ENCODE results near the gene PACC1. TPM values are rescaled to one million over a fixed set of nuclear protein-coding genes. Genes with fewer than 3 reads are reported as not detected.

Gene PACC1
- total RNA-seq, 2 donors from 2014 or later = 17.3 to 27.4 TPM

DNA sequence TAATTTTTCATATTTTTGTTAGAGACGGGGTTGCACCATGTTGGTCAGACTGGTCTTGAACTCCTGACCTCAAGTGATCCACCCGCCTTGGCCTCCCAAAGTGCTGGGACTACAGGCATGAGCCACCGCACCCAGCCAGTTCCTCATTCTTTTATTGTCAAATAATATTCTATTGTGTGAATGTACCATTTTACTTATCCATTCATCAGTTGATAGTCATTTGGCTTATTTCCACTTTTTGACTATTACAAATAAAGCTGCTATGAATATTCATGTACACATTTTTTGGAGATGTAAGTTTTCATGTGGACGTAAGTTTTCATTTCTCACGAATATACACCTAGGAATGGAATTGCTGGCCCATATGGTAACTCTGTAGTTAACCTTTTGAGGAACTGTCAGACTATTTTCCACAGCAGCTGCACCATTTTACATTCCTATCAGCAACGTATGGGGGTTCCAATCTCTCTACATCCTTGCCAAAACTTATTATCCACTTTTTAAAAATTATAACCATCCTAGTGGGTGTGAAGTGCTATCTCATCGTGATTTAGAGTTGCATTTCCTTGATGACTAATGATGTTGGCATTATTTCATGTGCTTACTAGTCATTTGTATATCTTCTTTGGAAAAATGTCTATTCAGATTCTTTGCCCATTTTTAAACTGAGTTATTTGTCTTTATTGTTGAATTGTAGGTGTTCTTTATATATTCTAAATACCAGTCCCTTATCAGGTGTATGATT lies 12.7 kb downstream of the PACC1 start:
- peaks cover 70% of the 10 kb centered on the region for H3K36me3 ChIP-seq (ENCODE audit: control insufficient read depth, insufficient read depth, low read length)
- peak; percentile 8 for DNase-seq
- peaks cover 16% of the 10 kb centered on the region for H3K9me3 Mint-ChIP-seq
- H3K27me3 ChIP-seq (ENCODE audit: control insufficient read depth, insufficient read depth, low read length, poor library complexity, severe bottlenecking) = no peaks in the 10 kb centered on the region
- peaks cover 81% of the 10 kb centered on the region for H3K36me3 Mint-ChIP-seq (ENCODE audit: low read depth)
- no peaks in the 10 kb centered on the region for H3K27me3 Mint-ChIP-seq (ENCODE audit: insufficient read depth)
- TF ChIP-seq CTCF (conservative IDR thresholded peaks at IDR 0.05) = no peak
- H3K4me1 Mint-ChIP-seq = no peaks in the 10 kb centered on the region
- no peaks in the 10 kb centered on the region for H3K4me1 ChIP-seq (ENCODE audit: control insufficient read depth, insufficient read depth, low read length)
- WGBS, 2 experiments (ENCODE audit: insufficient coverage in 1 of 2, insufficient read length in 1 of 2) = 94 to 100% methylated on average over 3 to 7 of the region's 7 CpGs
- no peak overlapping the region for H3K4me3 Mint-ChIP-seq
- no peak overlapping the region for H3K9ac ChIP-seq (ENCODE audit: extremely low read depth, low read length, poor library complexity, severe bottlenecking)
- H3K9me3 ChIP-seq (ENCODE audit: control insufficient read depth, low read length) = peaks cover 24% of the 10 kb centered on the region
- H3K27ac ChIP-seq (ENCODE audit: low read depth, low read length) = no peak overlapping the region
- H3K4me3 ChIP-seq (ENCODE audit: low read length) = no peak overlapping the region
- no peak overlapping the region for H3K27ac Mint-ChIP-seq

GRCh38 chr1:212401042-212401441 lies 13.6 kb downstream of the PACC1 start:
- TF ChIP-seq CTCF (conservative IDR thresholded peaks at IDR 0.05) = no peak
- Histone ChIP-seq H3K9me3 (ENCODE audit: control insufficient read depth, low read length) (peaks cover 31% of the 10 kb centered on the region), H3K4me1 (ENCODE audit: control insufficient read depth, insufficient read depth, low read length) (no peaks in the 10 kb centered on the region), H3K27me3 (ENCODE audit: control insufficient read depth, insufficient read depth, low read length, poor library complexity, severe bottlenecking) (no peaks in the 10 kb centered on the region), H3K27ac (ENCODE audit: low read depth, low read length) (no peak overlapping the region), H3K4me3 (ENCODE audit: low read length) (no peak overlapping the region), H3K9ac (ENCODE audit: extremely low read depth, low read length, poor library complexity, severe bottlenecking) (no peak overlapping the region), H3K36me3 (ENCODE audit: control insufficient read depth, insufficient read depth, low read length) (peaks cover 64% of the 10 kb centered on the region)
- H3K9me3 Mint-ChIP-seq = peaks cover 26% of the 10 kb centered on the region
- H3K27me3 Mint-ChIP-seq (ENCODE audit: insufficient read depth) = no peaks in the 10 kb centered on the region
- WGBS, 2 experiments (ENCODE audit: insufficient coverage in 1 of 2, insufficient read length in 1 of 2) = 85 to 96% methylated on average over 3 to 4 of the region's 4 CpGs
- peaks cover 82% of the 10 kb centered on the region for H3K36me3 Mint-ChIP-seq (ENCODE audit: low read depth)
- H3K27ac Mint-ChIP-seq = no peak overlapping the region
- peak; percentile 6 for DNase-seq
- no peak overlapping the region for H3K4me3 Mint-ChIP-seq
- H3K4me1 Mint-ChIP-seq = no peaks in the 10 kb centered on the region

GRCh38 chr1:212397171-212397570 lies 17.5 kb downstream of the PACC1 start:
- Histone ChIP-seq H3K4me3 (ENCODE audit: low read length) (no peak overlapping the region), H3K4me1 (ENCODE audit: control insufficient read depth, insufficient read depth, low read length) (no peaks in the 10 kb centered on the region), H3K27ac (ENCODE audit: low read depth, low read length) (no peak overlapping the region), H3K36me3 (ENCODE audit: control insufficient read depth, insufficient read depth, low read length) (peaks cover 39% of the 10 kb centered on the region), H3K27me3 (ENCODE audit: control insufficient read depth, insufficient read depth, low read length, poor library complexity, severe bottlenecking) (no peaks in the 10 kb centered on the region), H3K9me3 (ENCODE audit: control insufficient read depth, low read length) (peaks cover 36% of the 10 kb centered on the region), H3K9ac (ENCODE audit: extremely low read depth, low read length, poor library complexity, severe bottlenecking) (no peak overlapping the region)
- H3K36me3 Mint-ChIP-seq (ENCODE audit: low read depth) = peaks cover 72% of the 10 kb centered on the region
- H3K4me1 Mint-ChIP-seq = no peaks in the 10 kb centered on the region
- 94 to 100% methylated on average over 1 of the region's 1 CpG for WGBS, 2 experiments (ENCODE audit: insufficient coverage in 1 of 2, insufficient read length in 1 of 2)
- H3K27me3 Mint-ChIP-seq (ENCODE audit: insufficient read depth) = no peaks in the 10 kb centered on the region
- no peak overlapping the region for H3K4me3 Mint-ChIP-seq
- no peak overlapping the region for H3K27ac Mint-ChIP-seq
- TF ChIP-seq CTCF (conservative IDR thresholded peaks at IDR 0.05) = no peak
- peaks cover 50% of the 10 kb centered on the region for H3K9me3 Mint-ChIP-seq
- no peak for DNase-seq

Measured in endodermal cell (in vitro differentiated cells).